Stimulated activated CD4-positive, alpha-beta T cell treated with anti-CD3 and anti-CD28 coated beads, Interleukin-4, amount 100 ng/mL, for 48 hours (primary cell): ENCODE measurements around the gene UBAC2.
"Not testable (repeated sequence)": the region's sequence is repeated elsewhere in the genome, so short reads cannot be mapped to it uniquely, and the experiment has no call there.

Source experiments
- DNase-seq, 2 donors: peaks; one replicate each; pipeline ENCODE4 v3.0.0-alpha.2; 2020; ENCODE audit warnings: low read depth in 2 of 2

Gene UBAC2

GRCh38 chr13:99246100-99246499 is 45.4 kb downstream of the UBAC2 start:
- no peak for DNase-seq

DNA sequence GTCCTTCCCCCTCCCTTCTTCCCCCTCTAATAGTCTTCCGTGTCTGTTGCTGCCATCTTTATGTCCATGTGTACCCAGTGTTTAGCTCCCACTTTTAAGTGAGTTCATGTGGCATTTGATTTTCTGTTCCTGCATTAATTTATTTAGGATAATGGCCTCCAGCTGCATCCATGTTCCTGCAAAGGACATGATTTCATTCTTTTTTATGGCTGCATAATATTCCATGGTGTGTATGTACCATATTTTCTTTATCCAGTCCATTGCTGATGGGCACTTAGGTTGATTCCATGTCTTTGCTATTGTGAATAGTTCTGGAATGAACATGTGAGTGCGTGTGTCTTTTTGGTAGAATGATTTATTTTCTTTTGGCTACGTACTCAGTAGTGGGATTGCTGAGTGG is 48.5 kb downstream of the UBAC2 start:
- not testable (repeated sequence) for DNase-seq

GRCh38 chr13:99249606-99250005 is 49.0 kb downstream of the UBAC2 start:
- not testable (repeated sequence) for DNase-seq

DNA sequence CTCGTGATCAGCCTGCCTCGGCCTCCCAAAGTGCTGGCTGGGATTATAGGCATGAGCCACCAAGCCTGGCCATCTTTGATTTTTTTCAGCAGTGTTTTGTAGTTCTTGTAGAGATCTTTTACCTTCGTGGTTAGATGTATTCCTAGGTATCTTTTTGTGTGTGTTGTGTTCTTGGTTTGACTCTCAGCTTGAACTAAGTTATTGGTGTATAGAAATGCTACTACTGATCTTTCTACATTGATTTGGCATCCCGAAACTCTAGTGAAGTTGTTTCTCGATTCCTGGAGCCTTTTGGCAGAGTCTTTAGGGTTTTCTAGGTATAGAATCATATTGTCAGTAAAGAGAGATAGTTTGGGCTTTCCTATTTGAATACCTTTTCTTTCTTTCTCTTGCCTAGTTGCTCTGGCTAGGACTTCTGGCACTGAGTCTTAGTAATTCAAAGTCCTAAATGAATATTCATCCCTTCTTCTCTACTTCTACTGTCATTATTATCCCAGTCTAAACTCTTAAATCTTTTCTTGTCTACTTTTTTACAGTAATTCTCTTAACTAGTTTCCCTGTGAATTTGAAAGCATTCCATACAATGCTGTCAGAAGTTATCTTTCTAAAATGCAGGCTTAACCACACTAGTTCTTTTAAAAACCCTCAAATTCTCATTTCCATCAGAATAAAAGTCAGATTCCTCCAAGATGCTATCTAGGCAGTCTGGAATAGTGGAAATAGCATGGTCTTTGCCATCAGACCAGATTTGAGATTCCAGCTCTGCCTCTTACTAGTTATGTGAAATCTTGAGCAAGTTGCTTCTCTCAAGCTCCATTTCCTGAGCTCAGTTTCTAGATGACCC is 50.5 kb downstream of the UBAC2 start:
- no peak for DNase-seq

- no peak for DNase-seq
Measured at GRCh38 chr13:99251921-99252320, 51.3 kb downstream of the UBAC2 start.

DNA sequence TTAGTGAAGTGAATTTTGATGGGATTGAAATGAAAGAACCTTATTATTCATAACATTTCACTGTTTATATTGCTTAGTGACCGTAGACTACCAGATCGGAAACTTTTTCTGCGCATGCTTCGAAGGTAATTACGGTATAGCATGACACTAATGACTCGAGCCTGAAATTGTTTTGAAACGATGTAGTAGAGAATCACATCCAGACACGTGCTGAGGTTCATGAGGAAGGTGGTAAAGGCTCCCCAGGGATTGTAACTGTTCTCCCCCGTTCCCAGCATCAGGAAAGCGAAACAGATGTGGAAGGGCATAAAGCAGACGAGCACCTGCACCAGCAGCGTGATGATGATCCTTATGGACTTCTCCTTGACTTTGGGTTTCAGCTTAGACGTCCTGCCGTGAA is 54.2 kb downstream of the UBAC2 start:
- DNase-seq, result no peak

- DNase-seq, result no peak
Measured at GRCh38 chr13:99255271-99255670, 54.6 kb downstream of the UBAC2 start.

GRCh38 chr13:99256283-99256682 is 55.6 kb downstream of the UBAC2 start:
- DNase-seq, result no peak

DNA sequence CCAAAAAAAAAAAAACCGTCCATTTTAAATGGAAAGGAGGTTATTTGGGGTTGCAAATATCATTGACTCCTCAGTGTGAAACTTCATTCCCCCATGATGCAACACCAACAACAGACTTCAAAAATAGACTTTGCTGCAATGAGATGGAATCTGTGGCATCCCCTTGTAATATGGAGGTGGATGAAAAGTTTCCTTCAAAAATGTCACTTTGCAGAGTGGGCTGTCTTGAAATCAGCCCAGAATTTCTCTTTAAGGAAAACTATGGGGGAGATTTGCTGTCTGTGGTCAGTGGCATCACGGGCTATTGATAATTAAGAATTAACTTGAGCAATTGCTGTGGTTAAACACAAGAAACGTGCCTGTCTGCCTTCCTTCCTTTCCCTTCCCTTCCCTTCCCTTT is 56.1 kb downstream of the UBAC2 start:
- DNase-seq, result no peak

DNA sequence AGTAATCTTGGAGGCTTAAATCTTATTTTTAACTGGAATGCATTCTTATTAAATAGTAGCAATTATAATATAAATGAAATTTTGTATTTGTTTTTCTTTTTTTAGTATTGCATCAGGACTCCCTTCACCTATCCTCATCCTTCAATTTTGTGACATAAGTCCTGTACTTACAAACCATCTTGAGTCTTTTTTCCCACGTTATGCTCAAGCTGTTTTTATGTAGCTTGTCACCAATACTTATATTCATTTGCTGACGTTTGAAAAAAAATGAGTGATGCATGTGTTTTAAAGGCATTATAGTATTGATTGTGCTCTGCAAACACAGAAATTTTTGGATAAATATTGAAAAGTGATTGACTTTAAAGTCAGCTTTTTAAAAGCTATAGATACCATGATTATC is 56.6 kb downstream of the UBAC2 start:
- no peak for DNase-seq

GRCh38 chr13:99258210-99258860 is 57.7 kb downstream of the UBAC2 start, which contains the start of gene GPR18:
Gene GPR18, minus strand, starts transcription at chr13:99258379. Its CDS starts 2,507 bp downstream, at chr13:99255872.
- DNase-seq, result no peak

DNA sequence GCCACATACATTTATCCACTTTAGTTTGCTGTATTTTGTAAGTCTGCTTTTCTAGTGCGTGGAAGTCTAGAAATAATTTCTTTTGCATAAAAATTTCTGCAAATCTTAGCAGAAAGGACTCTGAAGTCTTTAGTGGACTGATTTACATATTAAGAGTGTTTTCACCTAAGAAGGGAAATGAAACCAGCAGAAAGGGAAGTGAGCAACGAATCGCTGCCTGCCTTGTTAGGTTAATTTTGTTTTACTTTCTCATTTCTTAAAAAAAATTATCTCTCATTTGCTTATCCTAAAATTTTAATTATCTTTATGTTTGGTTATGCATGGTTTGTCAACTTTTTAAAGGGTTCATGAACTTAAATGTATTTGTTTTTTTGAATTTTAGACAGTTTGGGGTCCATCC is 58.3 kb downstream of the UBAC2 start:
- DNase-seq, result no peak

DNA sequence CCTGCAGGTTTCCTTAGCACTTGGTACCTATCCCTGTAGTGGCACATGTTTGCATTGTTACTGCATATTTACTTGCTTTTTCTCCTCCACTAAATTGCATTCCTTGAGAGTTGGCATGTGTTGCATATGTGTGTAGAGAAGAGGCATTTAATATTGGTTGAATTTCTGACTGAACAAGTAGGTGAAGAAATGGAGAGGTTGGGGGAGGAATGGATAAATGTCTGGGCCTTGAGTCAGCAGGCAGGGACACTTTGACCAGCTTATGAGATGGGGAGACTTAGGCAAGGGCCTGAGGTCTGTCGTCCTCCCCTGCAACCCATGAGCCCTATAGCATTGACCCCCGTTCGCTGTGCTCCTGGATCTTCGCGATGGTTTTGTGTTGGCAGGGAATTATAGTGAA is 59.6 kb downstream of the UBAC2 start:
- DNase-seq, result no peak

DNA sequence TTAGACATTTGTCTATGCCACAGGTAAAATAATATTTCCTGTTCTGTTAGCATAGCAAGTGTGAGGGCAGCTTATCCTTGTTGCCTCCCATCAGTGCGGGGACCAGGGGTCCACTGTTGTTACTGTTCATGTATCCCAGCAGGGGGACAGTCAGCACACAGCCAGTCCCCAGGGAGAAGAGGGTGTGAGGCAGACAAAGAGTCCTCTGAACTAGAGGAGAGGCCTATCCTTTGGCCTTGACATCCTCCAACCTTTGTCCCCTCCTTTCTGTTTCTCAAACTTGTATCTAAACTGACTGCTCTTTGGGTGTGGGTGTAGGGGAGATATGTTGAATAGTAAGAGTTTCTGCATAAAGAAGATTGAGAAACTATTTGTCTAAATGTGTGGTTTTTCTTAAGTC is 60.4 kb downstream of the UBAC2 start:
- no peak for DNase-seq

GRCh38 chr13:99263126-99263785 is 62.6 kb downstream of the UBAC2 start:
- DNase-seq, result no peak

GRCh38 chr13:99264051-99264450 is 63.4 kb downstream of the UBAC2 start:
- DNase-seq, result no peak

GRCh38 chr13:99265162-99265800 is 64.6 kb downstream of the UBAC2 start:
- DNase-seq, result peak; percentile 44 to 46

- DNase-seq, result no peak
Measured at GRCh38 chr13:99265821-99266426, 65.3 kb downstream of the UBAC2 start.

DNA sequence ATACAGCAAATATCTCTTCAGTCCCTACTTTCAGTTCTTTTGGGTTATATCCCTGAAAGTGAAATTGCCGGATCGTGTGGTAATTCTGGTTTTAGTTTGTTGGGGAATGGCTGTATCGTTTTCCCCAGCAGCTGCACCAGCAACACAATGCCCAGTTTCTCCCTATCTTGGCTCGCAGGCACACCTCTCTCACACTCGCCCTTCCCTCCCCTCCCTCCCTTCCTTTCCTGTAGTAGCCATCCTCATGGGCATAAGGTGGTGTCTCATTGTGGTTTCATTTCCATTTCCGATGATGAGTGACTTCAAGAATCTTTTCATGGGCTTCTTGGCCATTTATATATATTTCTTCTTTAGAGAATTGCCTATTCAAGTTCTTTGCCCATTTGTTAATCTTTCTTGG is 66.2 kb downstream of the UBAC2 start:
- DNase-seq, result no peak

GRCh38 chr13:99267927-99268326 is 67.3 kb downstream of the UBAC2 start:
- DNase-seq, result no peak

- no peak for DNase-seq
Measured at GRCh38 chr13:99268822-99269221, 68.2 kb downstream of the UBAC2 start.
